ENCODE measurements around the gene SDK2. TPM values are rescaled to one million over a fixed set of nuclear protein-coding genes. Genes with fewer than 3 reads are reported as not detected.

SDK2 gene
- total and polyA plus RNA-seq, 2 experiments from 2014 or later = 0.59 to 1.2 TPM

GRCh38 chr17:73663614-73664013 is 19.4 kb upstream of the SDK2 start:
- no peak for TF ChIP-seq CTCF (IDR thresholded peaks at IDR 0.05; ENCODE audit: poor library complexity)
- no peak for TF ChIP-seq EZH2 (IDR thresholded peaks at IDR 0.05; ENCODE audit: borderline replicate concordance)
- no peak for TF ChIP-seq EZH2phosphoT487 (IDR thresholded peaks at IDR 0.05; ENCODE audit: low read depth, severe bottlenecking, unreplicated experiment)
- Histone ChIP-seq H3K9me3 (ENCODE audit: low read depth) (no peaks in the 10 kb centered on the region), H3K4me1 (ENCODE audit: insufficient read depth) (no peaks in the 10 kb centered on the region), H2AFZ (no peak overlapping the region), H3K9me2 (replicated peaks; ENCODE audit: insufficient read depth) (no peaks in the 10 kb centered on the region), H3K36me3 (replicated peaks; ENCODE audit: insufficient read depth, low read depth) (no peaks in the 10 kb centered on the region), H3K4me2 (no peak overlapping the region), H4K20me1 (ENCODE audit: insufficient read depth, poor library complexity, severe bottlenecking) (no peaks in the 10 kb centered on the region), H3K79me2 (no peaks in the 10 kb centered on the region), H3K27ac (no peak overlapping the region), H3K4me3 (no peak overlapping the region), H3K27me3 (peaks cover 4% of the 10 kb centered on the region)
- DNase-seq (ENCODE audit: low spot score) = no peak
- 72% methylated on average over 1 of the region's 1 CpG for WGBS (ENCODE audit: low lambda C conversion rate, missing lambda C conversion rate)

GRCh38 chr17:73660366-73660765 is 16.1 kb upstream of the SDK2 start:
- WGBS (ENCODE audit: low lambda C conversion rate, missing lambda C conversion rate) = 86% methylated on average over 5 of the region's 5 CpGs
- Histone ChIP-seq H3K4me1 (ENCODE audit: insufficient read depth) (no peaks in the 10 kb centered on the region), H3K4me2 (no peak overlapping the region), H3K79me2 (no peaks in the 10 kb centered on the region), H3K36me3 (replicated peaks; ENCODE audit: insufficient read depth, low read depth) (no peaks in the 10 kb centered on the region), H3K27ac (no peak overlapping the region), H4K20me1 (ENCODE audit: insufficient read depth, poor library complexity, severe bottlenecking) (no peaks in the 10 kb centered on the region), H3K4me3 (no peak overlapping the region), H2AFZ (no peak overlapping the region), H3K9me2 (replicated peaks; ENCODE audit: insufficient read depth) (no peaks in the 10 kb centered on the region), H3K27me3 (peaks cover 4% of the 10 kb centered on the region), H3K9me3 (ENCODE audit: low read depth) (no peaks in the 10 kb centered on the region)
- TF ChIP-seq EZH2 (IDR thresholded peaks at IDR 0.05; ENCODE audit: borderline replicate concordance) = no peak
- TF ChIP-seq EZH2phosphoT487 (IDR thresholded peaks at IDR 0.05; ENCODE audit: low read depth, severe bottlenecking, unreplicated experiment) = no peak
- TF ChIP-seq CTCF (IDR thresholded peaks at IDR 0.05; ENCODE audit: poor library complexity) = no peak
- no peak for DNase-seq (ENCODE audit: low spot score)

GRCh38 chr17:73658821-73659515 is 14.7 kb upstream of the SDK2 start:
- Histone ChIP-seq H2AFZ (no peak overlapping the region), H3K36me3 (replicated peaks; ENCODE audit: insufficient read depth, low read depth) (no peaks in the 10 kb centered on the region), H3K4me3 (no peak overlapping the region), H4K20me1 (ENCODE audit: insufficient read depth, poor library complexity, severe bottlenecking) (no peaks in the 10 kb centered on the region), H3K27ac (no peak overlapping the region), H3K4me1 (ENCODE audit: insufficient read depth) (no peaks in the 10 kb centered on the region), H3K9me3 (ENCODE audit: low read depth) (peaks cover 4% of the 10 kb centered on the region), H3K27me3 (peaks cover 4% of the 10 kb centered on the region), H3K4me2 (no peak overlapping the region), H3K9me2 (replicated peaks; ENCODE audit: insufficient read depth) (no peaks in the 10 kb centered on the region), H3K79me2 (no peaks in the 10 kb centered on the region)
- no peak for DNase-seq (ENCODE audit: low spot score)
- 83% methylated on average over 12 of the region's 12 CpGs for WGBS (ENCODE audit: low lambda C conversion rate, missing lambda C conversion rate)
- no peak for TF ChIP-seq CTCF (IDR thresholded peaks at IDR 0.05; ENCODE audit: poor library complexity)
- no peak for TF ChIP-seq EZH2phosphoT487 (IDR thresholded peaks at IDR 0.05; ENCODE audit: low read depth, severe bottlenecking, unreplicated experiment)
- no peak for TF ChIP-seq EZH2 (IDR thresholded peaks at IDR 0.05; ENCODE audit: borderline replicate concordance)

Data from hepatocyte (in vitro differentiated cells).